OCI-LY7 (cell line): ENCODE measurements around the gene LCP2. TPM values are rescaled to one million over a fixed set of nuclear protein-coding genes. Genes with fewer than 3 reads are reported as not detected.
A peak's percentile ranks its signal among the peaks of the same experiment; 100 is the strongest.

Experiments
- BruUV-seq: library from RNA; stranded (reverse); fragments of 400-500 nt; replicated peaks from 2 replicates; lab custom pipeline; 2021; lab: Mats Ljungman, UMichigan
- CTCF ChIA-PET: fragments of 300-600 bp; sonication (Branson Sonifier 250); formaldehyde crosslinking; loops from one replicate; lab custom pipeline; 2022; ENCODE audit warnings: antibody characterized with exemption; ENCODE audit not compliant: unreplicated experiment; lab: Charles Lee
- POLR2A ChIA-PET: fragments of 300-600 bp; sonication (Branson Sonifier 250); formaldehyde crosslinking; loops from one replicate; lab custom pipeline; 2022; ENCODE audit warnings: antibody characterized with exemption; lab: Charles Lee
- DNase-seq: peaks from one replicate; pipeline ENCODE4 v3.0.0-alpha.2; 2015; ENCODE audit warnings: low spot score
- H2AFZ ChIP-seq: fragments of 200-600 bp; sonication (generic), shearing (Covaris generic); 2 replicates; pipeline ENCODE4 v1.6.1; 2014; ENCODE audit warnings: mild to moderate bottlenecking, antibody characterized with exemption, low read length, moderate library complexity
- H3K27ac ChIP-seq: fragments of 200-600 bp; sonication (generic); 2 replicates; pipeline ENCODE4 v1.5.1; 2014; ENCODE audit warnings: mixed run types, low read depth, mild to moderate bottlenecking, moderate library complexity, low read length, inconsistent platforms; ENCODE audit not compliant: poor library complexity, severe bottlenecking
- H3K36me3 ChIP-seq: fragments of 200-600 bp; sonication (generic); 2 replicates; pipeline ENCODE4 v1.6.1; 2014; ENCODE audit warnings: mild to moderate bottlenecking, antibody characterized with exemption, low read length, moderate library complexity, mixed read lengths; ENCODE audit not compliant: insufficient read depth
- H3K4me1 ChIP-seq: fragments of 200-600 bp; sonication (generic); 2 replicates; pipeline ENCODE4 v1.5.1; 2014; ENCODE audit warnings: mild to moderate bottlenecking, low read length; ENCODE audit not compliant: insufficient read depth, poor library complexity, severe bottlenecking
- H3K4me2 ChIP-seq: fragments of 200-600 bp; sonication (generic); 2 replicates; pipeline ENCODE4 v1.6.1; 2014; ENCODE audit warnings: mild to moderate bottlenecking, low read length
- H3K4me3 ChIP-seq: fragments of 200-600 bp; sonication (generic); 2 replicates; pipeline ENCODE4 v1.5.1; 2014; ENCODE audit warnings: mild to moderate bottlenecking, low read depth, low read length; ENCODE audit not compliant: poor library complexity, severe bottlenecking
- H3K79me2 ChIP-seq: fragments of 200-600 bp; sonication (generic); 2 replicates; pipeline ENCODE4 v1.6.1; 2016; ENCODE audit warnings: low read depth, mild to moderate bottlenecking, low read length, moderate library complexity, mixed read lengths; ENCODE audit not compliant: insufficient read depth
- H3K9me2 ChIP-seq: fragments of 200-600 bp; sonication (generic); 2 replicates; pipeline ENCODE4 v1.6.1; 2016; ENCODE audit warnings: mild to moderate bottlenecking, low read length, mixed read lengths; ENCODE audit not compliant: insufficient read depth
- H3K9me3 ChIP-seq: fragments of 200-600 bp; sonication (generic); 2 replicates; pipeline ENCODE4 v1.6.1; 2014; ENCODE audit warnings: mild to moderate bottlenecking, mixed run types, low read length, mixed read lengths
- H4K20me1 ChIP-seq: fragments of 200-600 bp; sonication (generic); 2 replicates; pipeline ENCODE4 v1.6.1; 2014; ENCODE audit warnings: mild to moderate bottlenecking, antibody characterized with exemption, low read length, moderate library complexity, mixed read lengths; ENCODE audit not compliant: insufficient read depth
- EZH2phosphoT487 ChIP-seq: fragments of 200-600 bp; sonication (generic); IDR thresholded peaks from 2 replicates; pipeline ENCODE4 v1.6.1; 2018; ENCODE audit warnings: low read depth, borderline replicate concordance, mild to moderate bottlenecking, mixed run types, antibody characterized with exemption, low read length, moderate library complexity, mixed read lengths
- intact Hi-C: fragments of 100-400 bp; cut with micrococcal nuclease; formaldehyde crosslinking; loops from one replicate; pipeline ENCODE4 v1.10.0; 2022; ENCODE audit not compliant: unreplicated experiment
- total RNA-seq, 2 experiments: library from RNA; depleted of rRNA in 1 of 2; stranded (reverse); fragments of >200 nt in 1 of 2; shearing (Covaris generic) in 1 of 2; gene quantifications; 2 replicates each; pipeline ENCODE4 v1.2.3, GENCODE V29; 2014 to 2022
- TF ChIP-seq, protein P1 (sequence below): fragments of 200-600 bp; sonication (generic); conservative IDR thresholded peaks from 2 replicates; pipeline ENCODE4 v1.5.1; 2014; ENCODE audit warnings: mild to moderate bottlenecking, antibody characterized with exemption, low read length, moderate library complexity, mixed read lengths

Gene LCP2
- total RNA-seq, 2 experiments from 2014 or later = 2.6 TPM; not detected in 1

GRCh38 chr5:170225326-170226128 lies 72.0 kb downstream of the LCP2 start:
- ChIA-PET POLR2A (interaction anchor here (0.6 to 1.0 kb wide), 3 partner anchors 8 to 345 kb away, joined by 3 to 4 read pairs (median 3); no protein-coding TSS in a partner anchor), CTCF (no interaction called here)
- no peaks in the 10 kb centered on the region for H3K4me1 ChIP-seq
- no peak overlapping the region for H3K27ac ChIP-seq
- no peak overlapping the region for H3K4me2 ChIP-seq
- H3K79me2 ChIP-seq = no peaks in the 10 kb centered on the region
- no peak overlapping the region for H3K4me3 ChIP-seq
- no peak overlapping the region for H2AFZ ChIP-seq
- no peaks in the 10 kb centered on the region for H4K20me1 ChIP-seq
- H3K9me3 ChIP-seq = no peaks in the 10 kb centered on the region
- H3K36me3 ChIP-seq = no peaks in the 10 kb centered on the region
- TF ChIP-seq, protein P1, sequence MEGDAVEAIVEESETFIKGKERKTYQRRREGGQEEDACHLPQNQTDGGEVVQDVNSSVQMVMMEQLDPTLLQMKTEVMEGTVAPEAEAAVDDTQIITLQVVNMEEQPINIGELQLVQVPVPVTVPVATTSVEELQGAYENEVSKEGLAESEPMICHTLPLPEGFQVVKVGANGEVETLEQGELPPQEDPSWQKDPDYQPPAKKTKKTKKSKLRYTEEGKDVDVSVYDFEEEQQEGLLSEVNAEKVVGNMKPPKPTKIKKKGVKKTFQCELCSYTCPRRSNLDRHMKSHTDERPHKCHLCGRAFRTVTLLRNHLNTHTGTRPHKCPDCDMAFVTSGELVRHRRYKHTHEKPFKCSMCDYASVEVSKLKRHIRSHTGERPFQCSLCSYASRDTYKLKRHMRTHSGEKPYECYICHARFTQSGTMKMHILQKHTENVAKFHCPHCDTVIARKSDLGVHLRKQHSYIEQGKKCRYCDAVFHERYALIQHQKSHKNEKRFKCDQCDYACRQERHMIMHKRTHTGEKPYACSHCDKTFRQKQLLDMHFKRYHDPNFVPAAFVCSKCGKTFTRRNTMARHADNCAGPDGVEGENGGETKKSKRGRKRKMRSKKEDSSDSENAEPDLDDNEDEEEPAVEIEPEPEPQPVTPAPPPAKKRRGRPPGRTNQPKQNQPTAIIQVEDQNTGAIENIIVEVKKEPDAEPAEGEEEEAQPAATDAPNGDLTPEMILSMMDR = peak; percentile 93
- TF ChIP-seq EZH2phosphoT487 = no peak
- intact Hi-C loops = loop anchor here (1.0 kb wide), 2 partner anchors 114 to 195 kb away; no protein-coding TSS in a partner anchor
- DNase-seq = peak; percentile 56
- H3K9me2 ChIP-seq = no peaks in the 10 kb centered on the region
- no TSS peak for BruUV-seq

GRCh38 chr5:170223906-170224305 lies 73.7 kb downstream of the LCP2 start:
- ChIA-PET CTCF (no interaction called here), POLR2A (interaction anchor here (1.0 kb wide), 1 partner anchor 117 kb away, joined by 3 read pairs; no protein-coding TSS in a partner anchor)
- Histone ChIP-seq H2AFZ (no peak overlapping the region), H3K36me3 (no peaks in the 10 kb centered on the region), H3K4me1 (no peaks in the 10 kb centered on the region), H3K9me3 (no peaks in the 10 kb centered on the region), H3K27ac (no peak overlapping the region), H3K4me2 (no peak overlapping the region), H3K4me3 (no peak overlapping the region), H3K79me2 (no peaks in the 10 kb centered on the region), H4K20me1 (no peaks in the 10 kb centered on the region), H3K9me2 (no peaks in the 10 kb centered on the region)
- intact Hi-C loops = no loop called here
- DNase-seq = no peak
- TF ChIP-seq, protein P1 = no peak
- no peak for TF ChIP-seq EZH2phosphoT487
- no TSS peak for BruUV-seq

- ChIA-PET CTCF (no interaction called here), POLR2A (interaction anchor here (1.0 kb wide), 1 partner anchor 116 kb away, joined by 3 read pairs; no protein-coding TSS in a partner anchor)
- no peaks in the 10 kb centered on the region for H3K36me3 ChIP-seq
- H3K4me2 ChIP-seq = no peak overlapping the region
- H4K20me1 ChIP-seq = no peaks in the 10 kb centered on the region
- H3K27ac ChIP-seq = no peak overlapping the region
- no peak for DNase-seq
- H3K79me2 ChIP-seq = no peaks in the 10 kb centered on the region
- no peaks in the 10 kb centered on the region for H3K4me1 ChIP-seq
- no peaks in the 10 kb centered on the region for H3K9me3 ChIP-seq
- no peak overlapping the region for H2AFZ ChIP-seq
- no peak overlapping the region for H3K4me3 ChIP-seq
- H3K9me2 ChIP-seq = no peaks in the 10 kb centered on the region
- TF ChIP-seq, protein P1 = no peak
- TF ChIP-seq EZH2phosphoT487 = no peak
- no TSS peak for BruUV-seq
- intact Hi-C loops = no loop called here
Observed at GRCh38 chr5:170223360-170223759, 74.2 kb downstream of the LCP2 start.
